T-cell (primary cell): ENCODE data around the gene CIAO3. TPM values are rescaled to one million over a fixed set of nuclear protein-coding genes. Genes with fewer than 3 reads are reported as not detected.
A peak's percentile ranks its signal among the peaks of the same experiment; 100 is the strongest.
"Not testable (repeated sequence)": the region's sequence is repeated elsewhere in the genome, so short reads cannot be mapped to it uniquely, and the experiment has no call there.

ENCODE experiments used
- ATAC-seq, 4 experiments: fragments of 200-7000 bp in 3 of 4; fragments of 150-1000 bp in 1 of 4; cut with Tn5 transposase; replicated peaks in 1 of 4; 1 replicate in 3 of 4; 2 replicates in 1 of 4; pipeline ENCODE4 v1.10.0; 2021; ENCODE audit warnings: moderate library complexity in 3 of 4, mild to moderate bottlenecking in 2 of 4, moderate number of reproducible peaks in 1 of 4
- CTCF ChIA-PET, 2 donors: fragments of 300-600 bp; sonication (Branson Sonifier 250); formaldehyde crosslinking; loops; one replicate each; lab custom pipeline; 2022; ENCODE audit warnings: antibody characterized with exemption in 2 of 2; lab: Charles Lee
- POLR2A ChIA-PET, 2 donors: fragments of 300-600 bp; sonication (Branson Sonifier 250); formaldehyde crosslinking; loops; one replicate each; lab custom pipeline; 2022; ENCODE audit warnings: antibody characterized with exemption in 2 of 2; lab: Charles Lee
- DNase-seq, 35 experiments: peaks; one replicate each; pipeline versions ENCODE4 v3.0.0 to v3.0.0-alpha.2; 2013 to 2023
- H3K27ac ChIP-seq: one replicate; pipeline ENCODE4 v1.5.1; 2013; ENCODE audit warnings: low read length
- H3K27me3 ChIP-seq, 2 experiments: replicated peaks in 1 of 2; 1 replicate in 1 of 2; 2 replicates in 1 of 2; pipeline versions ENCODE4 v1.6.1 to v1.7.0; 2013; ENCODE audit warnings: low read length in 1 of 2, mixed read lengths in 1 of 2; ENCODE audit not compliant: control insufficient read depth in 2 of 2, insufficient read depth in 2 of 2; ENCODE audit errors: extremely low read depth in 1 of 2
- H3K36me3 ChIP-seq, 2 donors: 1 replicate in 1 of 2; 2 replicates in 1 of 2; pipeline versions ENCODE4 v1.6.1 to v1.7.0; 2013; ENCODE audit warnings: low read length in 1 of 2; ENCODE audit not compliant: control insufficient read depth in 2 of 2, insufficient read depth in 1 of 2; ENCODE audit errors: extremely low read depth in 1 of 2
- H3K4me1 ChIP-seq, 2 experiments: 1 replicate in 1 of 2; 2 replicates in 1 of 2; pipeline versions ENCODE4 v1.6.1 to v1.7.0; 2013; ENCODE audit warnings: low read length in 2 of 2, mixed read lengths in 1 of 2; ENCODE audit not compliant: insufficient read depth in 2 of 2, control insufficient read depth in 1 of 2; ENCODE audit errors: extremely low read depth in 1 of 2
- H3K4me3 ChIP-seq, 2 donors: 1 replicate in 1 of 2; 2 replicates in 1 of 2; pipeline versions ENCODE4 v1.5.1 to v1.7.0; 2013; ENCODE audit warnings: mild to moderate bottlenecking in 2 of 2, low read length in 1 of 2, moderate library complexity in 1 of 2; ENCODE audit not compliant: control insufficient read depth in 1 of 2; ENCODE audit errors: extremely low read depth in 1 of 2
- H3K9me3 ChIP-seq: 2 replicates; pipeline ENCODE4 v1.7.0; 2013
- H3K27ac Mint-ChIP-seq, 2 donors: one replicate each; pipeline ENCODE4 v1.8.0; 2020 to 2021; ENCODE audit warnings: mild to moderate bottlenecking in 2 of 2, mixed read lengths in 2 of 2
- H3K27me3 Mint-ChIP-seq, 2 donors: one replicate each; pipeline ENCODE4 v1.8.0; 2021 to 2022; ENCODE audit warnings: mixed read lengths in 2 of 2
- H3K36me3 Mint-ChIP-seq: one replicate; pipeline ENCODE4 v1.8.0; 2021; ENCODE audit warnings: mixed read lengths
- H3K4me1 Mint-ChIP-seq, 3 donors: one replicate each; pipeline ENCODE4 v1.8.0; 2020 to 2022; ENCODE audit warnings: mixed read lengths in 3 of 3, mild to moderate bottlenecking in 1 of 3
- H3K4me3 Mint-ChIP-seq, 3 donors: one replicate each; pipeline ENCODE4 v1.8.0; 2020 to 2022; ENCODE audit warnings: mild to moderate bottlenecking in 3 of 3, mixed read lengths in 3 of 3, moderate library complexity in 3 of 3
- H3K9me3 Mint-ChIP-seq, 3 donors: one replicate each; pipeline ENCODE4 v1.8.0; 2020 to 2022; ENCODE audit warnings: mixed read lengths in 3 of 3
- WGBS: methylation state at CpG from one replicate; pipeline ENCODE4 v1.1.5; 2013; ENCODE audit warnings: missing lambda C conversion rate; ENCODE audit not compliant: insufficient coverage; 5-methylcytosine and 5-hydroxymethylcytosine counted together
- total RNA-seq, 35 experiments: library from RNA in 6 of 35; stranded (reverse) in 6 of 35; fragments of 120-200 nt in 1 of 35; gene quantifications; one replicate each; pipeline versions ENCODE4 v1.2.1 to v1.2.4 and lab custom pipeline; 2013 to 2026

CIAO3 gene
- total RNA-seq, 5 donors from 2014 or later (not counting 1 experiment from before 2014, with no cell fraction given) = 36.2 to 69.1 (median 58.6) TPM

- Mint-ChIP-seq H3K27me3 (peaks cover 9 to 14% of the 10 kb centered on the region in 2 donors), H3K36me3 (no peaks in the 10 kb centered on the region), H3K9me3 (no peaks in the 10 kb centered on the region), H3K4me3 (peak overlapping the region; percentile 57 to 68 (median 61)), H3K4me1 (peaks cover 18 to 30% (median 21%) of the 10 kb centered on the region in 3 donors), H3K27ac (no peak overlapping the region)
- ATAC-seq = peak; percentile 9 to 26 (median 22)
- Histone ChIP-seq H3K4me1 (peaks cover 5 to 51% of the 10 kb centered on the region in 2 experiments), H3K4me3 (peak overlapping the region; percentile 21 to 56), H3K9me3 (no peaks in the 10 kb centered on the region), H3K36me3 (no peaks in the 10 kb centered on the region), H3K27me3 (peaks cover 0 to 48% of the 10 kb centered on the region in 2 experiments), H3K27ac (no peak overlapping the region)
- 3% methylated on average over 70 of the region's 74 CpGs for WGBS
- ChIA-PET CTCF (interaction anchor here (0.7 to 0.8 kb wide), 3 partner anchors 13 to 387 kb away, joined by 3 to 6 read pairs (median 3); no protein-coding TSS in a partner anchor), POLR2A (interaction anchor here in 1 of 2 donors (0.5 to 0.8 kb wide), 2 partner anchors 10 to 92 kb away, joined by 3 to 4 read pairs; no protein-coding TSS in a partner anchor)
- peak in 1 of 35 experiments; percentile 37 for DNase-seq
Observed at GRCh38 chr16:715477-716199, 25.2 kb downstream of the CIAO3 start.

- Mint-ChIP-seq H3K4me3 (peak within 1 kb of the TSS; percentile 57 to 68 (median 61)), H3K4me1 (peaks cover 11 to 23% (median 14%) of the 10 kb centered on the region in 3 donors), H3K9me3 (no peaks in the 10 kb centered on the region), H3K36me3 (no peaks in the 10 kb centered on the region), H3K27me3 (peaks cover 9 to 20% of the 10 kb centered on the region in 2 donors), H3K27ac (peak within 1 kb of the TSS in 1 of 2 donors; percentile 39)
- ChIA-PET POLR2A (interaction anchor here in 1 of 2 donors (0.6 kb wide), 1 partner anchor 29 kb away, joined by 3 read pairs; no protein-coding TSS in a partner anchor), CTCF (no interaction called here)
- WGBS = 5% methylated on average over 106 of the region's 108 CpGs
- ATAC-seq (peak; percentile 90 to 93 (median 91)), DNase-seq (peak; percentile 66 to 93 (median 81))
- Histone ChIP-seq H3K4me1 (peaks cover 2 to 43% of the 10 kb centered on the region in 2 experiments), H3K9me3 (no peaks in the 10 kb centered on the region), H3K36me3 (no peaks in the 10 kb centered on the region), H3K27me3 (peaks cover 0 to 56% of the 10 kb centered on the region in 2 experiments), H3K27ac (no peak within 1 kb of the TSS), H3K4me3 (peak within 1 kb of the TSS; percentile 21 to 56)
Observed at GRCh38 chr16:714558-715476, 26.0 kb downstream of the CIAO3 start, which contains the start of gene METRN. Gene METRN (plus strand): TSS chr16:715118. CDS start chr16:715290, 172 bp downstream.

GRCh38 chr16:714079-714478 lies 26.7 kb downstream of the CIAO3 start:
- Histone ChIP-seq H3K4me3 (no peak overlapping the region), H3K4me1 (peaks cover 0 to 36% of the 10 kb centered on the region in 2 experiments), H3K36me3 (no peaks in the 10 kb centered on the region), H3K27me3 (peaks cover under 1 to 63% of the 10 kb centered on the region in 2 experiments), H3K9me3 (no peaks in the 10 kb centered on the region), H3K27ac (no peak overlapping the region)
- POLR2A ChIA-PET = interaction anchor here in 1 of 2 donors (0.6 kb wide), 1 partner anchor 29 kb away, joined by 3 read pairs; no protein-coding TSS in a partner anchor
- H3K4me3 Mint-ChIP-seq = peak overlapping the region in 2 of 3 donors; percentile 21 to 51
- peak overlapping the region in 1 of 2 donors; percentile 39 for H3K27ac Mint-ChIP-seq
- no peak for DNase-seq
- WGBS = 67% methylated on average over 10 of the region's 11 CpGs
- H3K9me3 Mint-ChIP-seq = no peaks in the 10 kb centered on the region
- no peaks in the 10 kb centered on the region for H3K36me3 Mint-ChIP-seq
- peaks cover 14 to 28% of the 10 kb centered on the region in 2 donors for H3K27me3 Mint-ChIP-seq
- CTCF ChIA-PET = no interaction called here
- H3K4me1 Mint-ChIP-seq = peaks cover 7 to 16% (median 10%) of the 10 kb centered on the region in 3 donors
- ATAC-seq = no peak

- ATAC-seq, H3K36me3 Mint-ChIP-seq, H3K27ac Mint-ChIP-seq, POLR2A ChIA-PET, H3K4me3 ChIP-seq, H3K9me3 ChIP-seq, H3K36me3 ChIP-seq, H3K9me3 Mint-ChIP-seq, H3K27ac ChIP-seq: not testable (repeated sequence)
- CTCF ChIA-PET = interaction anchor here (0.5 to 1.6 kb wide), 4 partner anchors 8 to 473 kb away, joined by 3 to 5 read pairs (median 4); partner anchors contain the start of genes ANTKMT (in 1 of the 2) and CCDC78 (in 1 of the 2)
- Mint-ChIP-seq H3K4me3 (peak overlapping the region in 1 of 3 donors; percentile 12), H3K4me1 (peaks cover 6 to 14% (median 7%) of the 10 kb centered on the region in 3 donors), H3K27me3 (peaks cover 21 to 40% of the 10 kb centered on the region in 2 donors)
- DNase-seq = peak in 13 of 35 experiments; percentile 26 to 61 (median 37)
- peaks cover 0 to 28% of the 10 kb centered on the region in 2 experiments for H3K4me1 ChIP-seq
- H3K27me3 ChIP-seq = peaks cover 8 to 71% of the 10 kb centered on the region in 2 experiments
- WGBS = 51% methylated on average over 3 of the region's 13 CpGs
Observed at GRCh38 chr16:712740-713250, 28.0 kb downstream of the CIAO3 start.

GRCh38 chr16:711548-712320 lies 29.1 kb downstream of the CIAO3 start:
- peaks cover 0 to 28% of the 10 kb centered on the region in 2 experiments for H3K4me1 ChIP-seq
- no peak overlapping the region for H3K27ac ChIP-seq
- H3K36me3 ChIP-seq = no peaks in the 10 kb centered on the region
- no peaks in the 10 kb centered on the region for H3K9me3 Mint-ChIP-seq
- H3K27ac Mint-ChIP-seq = no peak overlapping the region
- peaks cover 23 to 48% of the 10 kb centered on the region in 2 donors for H3K27me3 Mint-ChIP-seq
- WGBS = 10% methylated on average over 8 of the region's 25 CpGs
- no peak overlapping the region for H3K4me3 ChIP-seq
- ATAC-seq (peak; percentile 41 to 55 (median 44)), DNase-seq (peak; percentile 40 to 89 (median 67))
- no peak overlapping the region for H3K4me3 Mint-ChIP-seq
- no peaks in the 10 kb centered on the region for H3K9me3 ChIP-seq
- CTCF ChIA-PET = interaction anchor here (0.8 to 2.1 kb wide), 6 partner anchors 9 to 391 kb away, joined by 3 to 5 read pairs (median 4); partner anchors contain the start of genes ANTKMT (in 1 of the 2), CCDC78 (in 1 of the 2), CHTF18 (in 1 of the 2) and RPUSD1 (in 1 of the 2)
- POLR2A ChIA-PET = no interaction called here
- peaks cover 8 to 76% of the 10 kb centered on the region in 2 experiments for H3K27me3 ChIP-seq
- H3K36me3 Mint-ChIP-seq = no peaks in the 10 kb centered on the region
- peaks cover 6 to 16% (median 7%) of the 10 kb centered on the region in 3 donors for H3K4me1 Mint-ChIP-seq
